HK-2 (cell line): ENCODE data around the gene HLA-DRB5.
"Not testable (repeated sequence)": the region's sequence is repeated elsewhere in the genome, so short reads cannot be mapped to it uniquely, and the experiment has no call there.

ENCODE experiments used
- DNase-seq: peaks from one replicate; pipeline ENCODE4 v3.0.0-alpha.2; 2018; ENCODE audit not compliant: unreplicated experiment

HLA-DRB5 gene

GRCh38 chr6:32517654-32518445 is 12.2 kb downstream of the HLA-DRB5 start:
- DNase-seq: no peak

GRCh38 chr6:32501016-32501415 is 29.1 kb downstream of the HLA-DRB5 start:
- DNase-seq: no peak

GRCh38 chr6:32492351-32492750 is 37.7 kb downstream of the HLA-DRB5 start:
- DNase-seq: no peak

GRCh38 chr6:32491700-32492099 is 38.4 kb downstream of the HLA-DRB5 start:
- DNase-seq: no peak

- no peak for DNase-seq
Observed at GRCh38 chr6:32488083-32488482, 42.0 kb downstream of the HLA-DRB5 start.

DNA sequence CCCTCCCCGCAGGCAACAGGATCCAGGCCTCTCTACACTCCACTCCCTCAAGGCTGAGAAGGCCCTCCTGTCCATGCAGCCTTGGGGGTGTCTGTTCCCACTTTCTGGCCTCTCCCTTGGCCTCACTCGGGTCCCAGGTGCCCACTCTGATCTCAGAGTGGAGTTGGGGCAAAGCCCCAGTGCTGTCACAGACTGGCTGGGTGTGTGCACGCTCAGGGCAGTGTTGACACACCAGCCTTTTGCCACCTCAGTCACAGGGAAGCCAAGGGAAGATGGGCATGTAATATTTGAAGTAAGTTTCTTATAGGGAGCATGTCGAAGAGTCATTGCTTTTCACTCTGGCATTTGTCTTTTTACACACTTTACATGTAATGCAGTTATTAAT is 45.5 kb downstream of the HLA-DRB5 start:
- DNase-seq: no peak

DNA sequence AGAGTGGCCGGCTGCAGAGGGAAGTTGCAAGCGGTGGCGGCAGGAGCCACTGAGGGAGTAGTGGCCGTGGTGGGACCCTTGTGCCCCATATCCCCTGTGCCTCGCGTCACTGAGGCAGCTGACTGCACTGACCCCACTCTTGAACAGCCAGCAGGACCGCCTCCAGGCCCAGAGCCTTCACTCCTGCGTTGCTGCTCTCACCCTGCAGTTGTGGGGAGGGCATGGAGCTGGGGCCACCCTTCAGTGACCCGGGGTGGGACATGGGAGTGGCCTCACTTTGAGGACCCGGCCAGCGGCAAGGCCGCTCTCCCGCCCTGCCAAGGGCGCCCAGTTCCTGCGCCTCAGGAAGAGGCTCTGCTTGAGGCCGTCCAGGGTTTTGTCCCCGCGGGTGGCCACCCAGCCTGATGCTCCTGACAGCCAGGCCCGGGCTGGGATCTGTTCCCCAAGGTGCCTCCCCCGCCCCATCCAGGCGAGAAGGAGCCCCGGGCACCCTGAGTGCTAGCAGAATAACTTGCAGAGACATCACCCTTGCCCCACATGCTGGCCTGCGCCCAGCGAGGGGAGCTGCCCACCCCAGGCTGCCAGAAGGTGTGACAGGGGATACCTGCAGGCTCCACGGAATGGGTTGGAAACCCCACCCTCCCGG is 46.0 kb downstream of the HLA-DRB5 start:
- no peak for DNase-seq

- no peak for DNase-seq
Observed at GRCh38 chr6:32475392-32476206, 54.5 kb downstream of the HLA-DRB5 start.

DNA sequence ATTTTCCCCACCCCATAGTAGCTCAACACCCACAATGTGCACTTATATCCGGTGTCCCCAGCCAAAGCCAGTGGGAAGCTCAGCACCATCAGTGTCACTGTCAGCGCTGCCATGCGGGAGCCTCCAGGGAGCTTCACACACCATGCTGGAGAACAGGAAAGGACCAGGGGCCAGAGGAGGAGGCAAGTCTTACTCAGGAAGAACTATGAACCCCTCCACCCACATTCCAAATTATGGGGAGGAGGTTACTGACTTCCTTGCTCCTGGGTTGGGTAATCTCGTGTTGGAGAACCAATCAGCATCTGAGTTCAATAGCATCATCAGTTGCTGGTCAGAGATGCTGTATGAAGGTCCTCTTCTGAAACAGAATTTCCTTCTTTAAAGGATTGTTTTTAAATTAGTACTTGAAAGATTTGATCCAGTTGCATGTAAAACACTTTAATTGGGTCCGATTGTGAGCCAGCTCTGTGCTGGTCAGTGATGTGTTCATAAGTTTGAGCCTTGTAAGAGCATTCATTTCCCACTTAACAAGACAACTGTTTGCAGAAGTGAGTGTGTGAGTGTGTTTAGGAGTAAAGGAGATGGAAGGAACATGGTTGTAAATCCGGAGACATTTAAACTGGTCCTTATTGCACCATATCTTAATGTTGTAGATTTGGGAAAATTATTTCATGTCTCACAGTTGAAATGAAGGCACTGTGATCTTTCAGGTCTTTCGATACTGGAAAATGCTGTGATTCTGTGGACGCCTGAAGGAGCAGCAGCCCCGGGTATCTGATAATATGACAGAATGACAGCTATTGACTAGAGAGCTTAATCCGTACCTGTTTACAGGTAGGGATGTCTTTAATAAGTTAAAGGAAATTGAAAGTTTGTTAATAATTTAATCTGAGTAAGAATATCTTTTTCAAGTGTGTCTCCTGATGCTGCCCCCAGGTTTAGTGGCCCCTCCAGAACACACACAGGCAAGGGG is 56.4 kb downstream of the HLA-DRB5 start:
- DNase-seq: not testable (repeated sequence)

GRCh38 chr6:32472781-32473375 is 57.2 kb downstream of the HLA-DRB5 start:
- DNase-seq: no peak

- DNase-seq: not testable (repeated sequence)
Observed at GRCh38 chr6:32467743-32468503, 62.2 kb downstream of the HLA-DRB5 start.
